ENCODE measurements around the gene SLC20A1.
A peak's percentile ranks its signal among the peaks of the same experiment; 100 is the strongest.
"Not testable (repeated sequence)": the region's sequence is repeated elsewhere in the genome, so short reads cannot be mapped to it uniquely, and the experiment has no call there.

SLC20A1 gene, protein sequence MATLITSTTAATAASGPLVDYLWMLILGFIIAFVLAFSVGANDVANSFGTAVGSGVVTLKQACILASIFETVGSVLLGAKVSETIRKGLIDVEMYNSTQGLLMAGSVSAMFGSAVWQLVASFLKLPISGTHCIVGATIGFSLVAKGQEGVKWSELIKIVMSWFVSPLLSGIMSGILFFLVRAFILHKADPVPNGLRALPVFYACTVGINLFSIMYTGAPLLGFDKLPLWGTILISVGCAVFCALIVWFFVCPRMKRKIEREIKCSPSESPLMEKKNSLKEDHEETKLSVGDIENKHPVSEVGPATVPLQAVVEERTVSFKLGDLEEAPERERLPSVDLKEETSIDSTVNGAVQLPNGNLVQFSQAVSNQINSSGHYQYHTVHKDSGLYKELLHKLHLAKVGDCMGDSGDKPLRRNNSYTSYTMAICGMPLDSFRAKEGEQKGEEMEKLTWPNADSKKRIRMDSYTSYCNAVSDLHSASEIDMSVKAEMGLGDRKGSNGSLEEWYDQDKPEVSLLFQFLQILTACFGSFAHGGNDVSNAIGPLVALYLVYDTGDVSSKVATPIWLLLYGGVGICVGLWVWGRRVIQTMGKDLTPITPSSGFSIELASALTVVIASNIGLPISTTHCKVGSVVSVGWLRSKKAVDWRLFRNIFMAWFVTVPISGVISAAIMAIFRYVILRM

DNA sequence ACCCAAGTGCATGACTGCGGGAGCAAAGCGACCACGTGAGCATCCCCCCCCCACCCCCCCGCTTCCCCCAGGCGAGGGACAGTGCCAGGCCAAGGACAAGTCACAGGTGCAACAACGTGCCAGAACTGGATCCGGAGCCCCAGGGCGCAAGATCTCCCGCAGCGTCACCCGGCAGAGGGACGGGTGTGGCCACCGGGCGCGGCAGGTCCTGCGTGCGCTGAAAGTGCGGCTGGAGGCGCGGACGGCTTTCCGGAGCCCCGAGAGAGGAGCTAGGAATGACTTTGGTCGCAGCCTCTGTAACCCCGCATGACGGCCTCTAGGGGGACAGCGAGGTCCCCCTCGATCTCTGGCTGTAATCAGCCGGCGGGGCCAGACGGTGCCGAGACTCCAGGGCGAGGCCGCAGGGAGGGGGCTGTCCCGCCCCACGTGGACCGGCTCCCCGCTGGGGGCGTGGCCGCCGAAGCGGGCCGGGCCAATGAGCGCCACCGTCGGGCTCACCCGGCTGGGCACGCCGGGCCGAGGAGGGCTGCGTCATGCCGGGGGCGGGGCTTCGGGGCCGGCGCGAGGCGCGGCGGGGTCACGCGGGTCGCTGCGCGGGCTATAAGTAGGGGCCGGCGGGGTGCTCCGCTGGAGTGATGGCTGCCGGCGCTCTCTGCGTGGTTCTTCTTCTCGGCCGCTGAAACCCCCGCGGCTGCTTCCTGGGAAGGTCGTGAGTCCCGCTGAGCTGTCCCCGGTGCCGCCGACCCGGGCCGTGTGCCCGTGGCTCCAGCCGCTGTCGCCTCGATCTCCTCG lies at the start of gene SLC20A1:
Gene SLC20A1 (plus strand): TSS at position 630 of the 792 bp plus-strand sequence. CDS start 890 bp downstream, outside the sequence.
- DNase-seq: peak; percentile 99

DNA sequence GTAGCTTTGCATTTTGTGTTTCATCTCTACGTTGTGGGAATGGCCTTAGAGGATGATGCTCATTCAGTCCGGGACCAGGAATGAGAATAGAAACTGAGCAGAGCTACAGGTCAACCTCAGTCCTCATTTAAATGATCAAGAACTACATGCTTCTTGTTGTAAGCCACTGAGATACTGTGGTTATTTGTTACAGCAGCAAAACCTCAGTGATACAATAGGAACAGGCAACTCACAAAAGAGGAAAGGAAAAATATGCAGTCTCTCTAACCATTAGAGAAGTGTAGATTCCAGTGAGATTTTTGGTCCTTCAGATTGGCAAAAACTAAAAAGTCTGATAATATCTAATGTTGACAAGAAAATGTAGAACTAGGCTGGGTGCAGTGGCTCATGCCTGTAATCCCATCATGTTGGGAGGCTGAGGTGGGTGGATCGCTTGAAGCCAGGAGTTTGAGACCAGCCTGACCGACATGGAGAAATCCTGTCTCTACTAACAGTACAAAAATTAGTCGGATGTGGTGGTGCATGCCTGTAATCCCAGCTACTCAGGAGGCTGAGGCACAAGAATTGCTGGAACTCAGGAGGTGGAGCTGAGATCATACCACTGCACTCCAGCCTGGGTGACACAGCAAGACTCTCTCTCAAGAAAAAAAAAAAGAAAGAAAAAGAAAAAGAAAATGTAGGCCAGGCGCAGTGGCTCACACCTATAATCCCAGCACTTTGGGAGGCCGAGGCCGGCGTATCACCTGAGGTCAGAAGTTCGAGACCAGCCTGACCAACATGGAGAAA lies 48.0 kb upstream of the SLC20A1 start:
- DNase-seq: no peak

DNA sequence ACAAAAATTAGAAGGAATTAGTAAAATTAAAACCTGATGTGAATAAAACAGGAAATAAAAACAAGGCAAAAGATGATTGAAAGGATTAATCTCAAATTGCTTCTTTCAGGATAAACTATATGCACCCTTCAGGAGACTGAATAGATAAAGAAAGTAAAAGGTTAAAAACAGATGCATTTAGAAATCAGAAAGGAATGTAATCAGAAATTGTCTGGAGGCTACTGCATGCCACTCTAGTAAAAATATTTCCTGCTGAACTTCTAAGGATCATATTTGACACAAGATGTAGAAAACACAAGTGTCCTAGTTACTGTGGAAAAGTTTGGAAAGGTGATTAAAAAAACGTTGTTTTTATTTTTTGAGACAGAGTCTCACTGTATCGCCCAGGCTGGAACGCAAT lies 45.1 kb upstream of the SLC20A1 start:
- no peak for DNase-seq

DNA sequence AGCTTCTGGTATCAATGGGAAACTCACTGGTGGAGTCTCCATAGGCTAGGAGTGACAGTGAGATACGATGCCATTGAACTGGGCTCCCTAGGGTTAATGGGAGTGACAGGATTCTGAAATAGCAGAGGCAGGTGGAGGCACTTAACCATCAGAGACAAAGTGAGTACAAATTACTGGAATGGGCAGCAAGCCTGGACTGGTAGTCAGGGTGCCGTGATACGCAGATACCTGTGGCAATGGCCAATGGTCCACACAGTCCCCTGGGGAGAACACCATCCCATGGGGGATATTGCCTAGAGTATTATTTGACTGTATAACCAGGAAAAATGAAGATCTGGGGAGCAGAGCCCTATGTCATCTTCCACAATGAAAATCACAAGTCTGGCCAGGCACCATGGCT lies 44.0 kb upstream of the SLC20A1 start:
- no peak for DNase-seq

DNA sequence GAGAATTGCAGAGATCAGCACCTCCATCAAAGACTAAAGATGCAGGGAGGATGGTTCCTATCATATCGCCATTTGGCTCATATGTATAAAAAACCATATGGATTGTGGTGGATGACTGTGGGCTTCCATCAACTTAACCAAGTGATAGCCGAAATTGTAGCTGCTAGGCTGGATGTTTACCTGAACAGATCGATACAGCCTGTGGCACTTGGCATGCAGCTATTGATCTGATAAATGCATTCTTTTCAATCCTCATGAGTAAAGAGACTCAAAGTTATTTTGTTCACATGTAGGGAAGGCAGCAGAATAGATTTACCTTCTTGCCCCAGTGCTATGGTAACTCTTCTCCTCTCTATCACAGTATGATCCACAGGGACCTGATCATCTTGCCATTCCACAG lies 42.8 kb upstream of the SLC20A1 start:
- no peak for DNase-seq

DNA sequence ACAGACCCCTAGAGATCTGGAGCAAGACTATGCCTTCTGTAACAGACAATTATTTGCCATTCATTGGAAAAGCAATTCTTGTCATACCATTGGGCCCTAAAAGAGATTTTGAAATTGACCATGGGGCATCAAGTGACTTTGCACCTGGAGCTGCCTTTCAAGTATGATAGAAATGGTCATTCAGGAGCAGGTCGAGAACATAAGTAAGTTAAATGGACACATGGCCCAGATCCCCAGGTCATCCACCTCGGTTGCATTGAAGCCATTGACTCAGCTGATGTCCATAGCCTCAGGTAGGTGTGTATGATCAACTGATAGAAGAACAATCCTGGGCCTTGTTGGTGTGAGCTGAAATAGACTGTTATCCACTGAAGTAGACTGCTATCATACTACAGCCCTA lies 42.0 kb upstream of the SLC20A1 start:
- no peak for DNase-seq

DNA sequence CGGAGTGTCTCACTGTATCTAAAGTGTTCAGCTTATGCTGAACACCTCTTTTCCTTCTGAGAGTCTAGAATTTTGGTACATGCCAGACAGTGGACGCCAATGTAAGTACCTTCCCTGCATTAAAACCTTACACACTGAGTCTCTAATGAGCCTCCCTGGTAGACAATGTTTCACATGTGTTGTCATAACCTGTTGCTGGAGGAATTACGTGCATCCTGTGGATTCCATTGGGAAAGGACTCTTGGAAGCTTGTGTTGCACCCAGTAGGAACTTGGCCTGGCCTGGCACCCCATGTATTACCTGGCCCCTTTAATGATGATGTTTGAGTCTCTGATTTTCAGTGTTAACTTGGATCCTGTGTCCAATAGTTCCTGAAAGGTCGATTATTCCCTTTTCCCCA lies 40.8 kb upstream of the SLC20A1 start:
- no peak for DNase-seq

DNA sequence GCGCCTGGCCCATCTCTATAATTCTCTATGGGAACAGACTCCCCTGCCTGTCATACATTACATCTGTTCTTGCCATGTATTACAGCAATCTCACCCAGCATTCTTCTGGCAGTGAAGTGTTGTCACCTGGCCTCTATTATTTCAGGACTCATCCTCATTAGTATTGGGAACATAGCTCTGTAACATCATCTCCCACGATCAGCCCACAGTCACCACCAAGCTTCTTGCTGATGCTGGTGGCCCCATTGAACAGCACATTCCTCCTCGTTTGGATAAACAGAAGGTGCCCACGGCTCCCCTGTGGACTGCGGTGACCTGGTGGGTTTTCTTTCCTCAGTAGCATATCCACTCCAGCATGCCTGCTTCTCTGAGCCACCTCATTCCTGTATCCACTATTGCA lies 39.8 kb upstream of the SLC20A1 start:
- no peak for DNase-seq

DNA sequence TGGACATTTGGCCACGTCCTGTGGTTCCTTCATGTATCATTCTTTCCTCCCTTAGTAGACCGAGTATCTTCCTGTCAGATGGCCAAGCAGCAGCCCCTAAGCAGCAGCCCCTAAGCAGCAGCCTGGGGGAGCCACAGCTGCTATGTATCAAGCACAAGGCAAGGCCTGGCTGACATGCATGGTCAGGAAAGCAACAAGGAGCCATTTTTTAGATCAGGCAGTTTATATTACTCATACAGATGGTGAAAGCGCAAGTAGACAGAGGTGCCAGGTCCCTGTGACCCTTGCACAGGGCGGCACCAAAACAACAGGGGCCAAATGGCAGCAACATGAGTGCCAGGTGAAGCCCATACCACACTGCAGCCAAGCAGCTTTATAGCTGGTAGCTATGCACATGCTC lies 39.2 kb upstream of the SLC20A1 start:
- no peak for DNase-seq

DNA sequence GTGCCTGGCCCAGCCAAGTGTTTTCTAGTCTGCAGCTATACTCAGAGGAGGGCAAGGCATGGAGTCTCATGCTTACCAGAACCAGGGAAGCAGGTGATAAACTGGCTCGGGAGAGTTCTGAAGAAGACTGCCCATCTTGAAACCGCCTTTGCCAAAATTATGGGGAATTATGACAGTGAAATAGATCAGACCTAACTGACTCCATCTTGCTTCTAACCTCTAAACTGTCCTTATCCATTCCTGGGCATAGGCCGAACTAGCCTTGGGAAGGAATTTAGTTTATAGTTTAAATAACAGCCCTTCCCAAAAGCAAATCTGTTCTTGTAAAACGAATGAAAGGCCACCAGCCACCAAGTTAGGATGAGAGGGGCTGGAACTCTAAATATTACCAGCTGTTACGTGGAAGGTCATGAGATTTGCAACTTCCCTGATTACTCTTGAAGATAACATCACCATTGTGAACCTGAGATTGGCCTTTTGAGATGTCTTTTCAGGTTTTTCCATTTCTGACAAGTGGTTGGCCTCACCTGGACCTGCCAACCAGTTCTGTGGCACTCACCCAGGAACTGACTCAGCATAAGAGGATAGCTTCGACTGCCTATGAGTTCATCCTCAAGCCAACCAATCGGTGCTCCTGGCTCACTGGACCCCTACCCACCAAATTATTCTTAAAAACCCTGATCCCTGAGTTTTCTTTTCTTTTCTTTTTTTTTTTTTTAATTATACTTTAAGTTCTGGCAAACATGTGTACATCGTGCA lies 37.9 kb upstream of the SLC20A1 start:
- no peak for DNase-seq

DNA sequence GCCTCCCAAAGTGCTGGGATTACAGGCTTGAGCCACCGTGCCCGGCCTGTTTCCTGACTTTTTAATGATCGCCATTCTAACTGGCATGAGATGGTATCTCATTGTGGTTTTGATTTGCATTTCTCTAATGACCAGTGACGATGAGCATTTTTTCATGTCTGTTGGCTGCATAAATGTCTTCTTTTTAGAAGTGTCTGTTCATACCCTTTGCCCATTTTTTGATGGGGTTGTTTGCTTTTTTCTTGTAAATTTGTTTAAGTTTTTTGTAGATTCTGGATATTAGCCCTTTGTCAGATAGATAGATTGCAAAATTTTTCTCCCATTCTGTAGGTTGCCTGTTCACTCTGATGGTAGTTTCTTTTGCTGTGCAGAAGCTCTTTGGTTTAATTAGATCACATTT lies 36.4 kb upstream of the SLC20A1 start:
- DNase-seq: not testable (repeated sequence)

DNA sequence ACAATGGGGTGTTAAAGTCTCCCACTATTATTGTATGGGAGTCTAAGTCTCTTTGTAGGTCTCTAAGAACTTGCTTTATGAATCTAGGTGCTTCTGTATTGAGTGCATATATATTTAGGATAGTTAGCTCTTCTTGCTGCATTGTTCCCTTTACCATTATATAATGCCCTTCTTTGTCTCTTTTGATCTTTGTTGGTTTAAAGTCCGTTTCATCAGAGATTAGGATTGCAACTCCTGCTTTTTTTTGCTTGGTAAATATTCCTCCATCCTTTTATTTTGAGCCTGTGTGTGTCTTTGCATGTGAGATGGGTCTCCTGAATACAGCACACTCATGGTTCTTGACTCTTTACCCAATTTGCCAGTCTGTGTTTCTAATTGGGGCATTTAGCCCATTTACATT lies 33.5 kb upstream of the SLC20A1 start:
- DNase-seq: not testable (repeated sequence)

DNA sequence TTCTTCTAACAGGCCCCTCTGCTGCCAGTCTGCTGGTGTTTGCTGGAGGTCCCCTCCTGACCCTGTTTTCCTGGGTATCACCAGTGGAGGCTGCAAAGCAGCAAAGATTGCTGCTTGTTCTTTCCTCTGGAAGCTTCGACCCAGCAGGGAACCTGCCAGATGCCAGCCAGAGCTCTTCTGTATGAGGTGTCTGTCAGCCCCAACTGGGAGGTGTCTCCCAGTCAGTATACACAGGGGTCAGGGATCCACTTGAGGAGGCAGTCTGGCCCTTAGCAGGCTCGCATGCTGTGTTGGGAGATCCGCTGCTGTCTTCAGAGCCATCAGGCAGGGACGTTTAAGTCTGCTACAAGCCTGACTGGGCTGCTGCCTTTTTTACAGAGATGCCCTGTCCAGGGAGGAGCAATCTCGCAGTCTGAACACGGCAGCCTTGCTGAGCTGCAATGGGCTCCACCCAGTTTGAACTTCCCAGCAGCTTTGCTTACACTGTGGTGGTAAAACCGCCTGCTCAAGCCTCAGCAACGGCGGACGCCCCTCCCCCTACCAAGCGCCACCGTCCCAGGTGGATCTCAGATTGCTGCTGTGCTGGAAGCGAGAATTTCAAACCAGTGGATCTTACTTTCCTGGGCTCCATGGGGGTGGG lies 31.4 kb upstream of the SLC20A1 start:
- DNase-seq: no peak

DNA sequence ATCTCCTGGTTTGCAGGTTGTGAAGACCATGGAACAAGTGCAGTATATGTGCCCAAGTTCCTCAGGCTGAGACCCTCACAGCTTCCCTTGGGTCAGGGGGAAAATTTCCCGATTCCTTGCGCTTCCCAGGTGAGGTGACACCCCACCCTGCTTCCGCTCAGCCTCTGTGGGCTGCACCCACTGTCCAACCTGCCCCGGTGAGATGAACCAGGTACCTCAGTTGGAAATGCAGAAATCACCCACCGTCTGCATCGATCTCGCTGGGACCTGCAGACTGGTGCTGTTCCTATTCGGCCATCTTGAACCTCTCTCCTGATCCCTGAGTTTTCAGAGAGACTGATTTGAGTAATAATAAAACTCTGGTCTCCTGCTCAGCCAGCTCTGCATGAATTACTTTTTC lies 30.7 kb upstream of the SLC20A1 start:
- DNase-seq: no peak

DNA sequence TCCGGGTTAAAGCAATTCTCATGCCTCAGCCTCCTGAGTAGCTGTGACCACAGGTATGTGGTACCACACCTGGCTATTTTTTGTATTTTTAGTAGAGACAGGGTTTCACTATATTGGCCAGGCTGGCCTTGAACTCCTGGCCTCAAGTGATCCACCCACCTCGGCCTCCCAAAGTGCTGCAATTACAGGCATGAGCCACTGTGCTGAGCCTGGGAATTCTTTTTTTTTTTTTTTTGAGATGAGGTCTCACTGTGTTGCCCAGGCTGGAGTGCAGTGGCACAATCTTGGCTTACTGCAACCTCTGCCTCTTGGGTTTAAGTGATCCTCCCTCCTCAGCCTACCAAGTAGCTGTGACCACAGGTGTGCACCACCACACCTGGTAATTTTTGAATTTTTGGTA lies 29.9 kb upstream of the SLC20A1 start:
- not testable (repeated sequence) for DNase-seq

DNA sequence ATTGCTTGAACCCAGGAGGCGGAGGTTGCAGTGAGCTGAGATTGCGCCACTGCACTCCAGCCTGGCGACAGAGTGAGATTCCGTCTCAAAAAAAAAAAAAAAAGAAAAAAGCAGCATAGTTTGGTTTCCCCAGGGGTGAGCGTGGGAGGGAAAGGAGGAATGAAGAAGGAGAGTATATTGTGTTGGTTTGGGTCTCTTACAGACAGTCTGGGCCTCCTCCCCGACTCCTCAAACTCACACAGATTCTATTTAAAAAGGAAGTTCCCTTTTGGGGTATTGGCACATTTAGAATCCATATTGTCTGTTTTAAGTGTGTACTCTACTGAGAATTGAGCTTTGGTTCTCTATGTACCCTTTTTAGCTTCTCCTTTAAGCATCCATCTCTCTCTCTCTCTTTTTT lies 27.4 kb upstream of the SLC20A1 start:
- DNase-seq: no peak

DNA sequence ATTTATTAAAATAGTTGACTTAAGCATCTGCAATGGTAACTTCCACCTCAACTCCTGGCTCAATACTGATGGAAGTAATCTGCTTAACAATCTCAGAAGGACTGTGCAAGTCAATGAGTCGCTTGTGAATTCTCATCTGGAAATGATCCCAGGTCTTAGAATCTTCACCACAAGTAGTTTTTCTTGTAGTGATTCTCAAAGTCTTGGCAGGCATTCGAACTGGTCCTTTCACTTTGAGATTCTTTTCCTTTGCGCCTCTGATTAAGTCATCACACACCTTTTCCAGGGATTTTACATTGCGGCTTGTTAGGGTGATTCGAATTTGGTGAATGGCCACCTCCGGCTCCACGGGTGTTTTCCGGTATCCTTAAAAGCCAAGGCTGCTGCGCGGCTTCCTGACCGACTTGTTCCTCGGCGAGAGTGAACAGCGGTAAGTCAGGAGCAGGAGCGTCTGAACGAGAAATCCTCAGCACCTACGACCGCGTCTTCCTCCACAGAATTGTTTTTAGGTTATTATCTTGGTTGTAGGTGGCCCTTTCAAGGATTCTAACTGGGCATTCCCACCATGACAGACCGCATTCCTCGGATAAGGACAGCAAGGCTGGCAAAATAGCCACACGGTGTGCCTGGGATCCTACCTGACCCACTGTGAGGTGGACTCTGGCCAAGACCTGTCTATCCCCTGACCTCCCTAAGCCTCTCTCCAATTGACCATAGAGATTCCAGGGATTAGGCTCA lies 23.8 kb upstream of the SLC20A1 start:
- DNase-seq: no peak

DNA sequence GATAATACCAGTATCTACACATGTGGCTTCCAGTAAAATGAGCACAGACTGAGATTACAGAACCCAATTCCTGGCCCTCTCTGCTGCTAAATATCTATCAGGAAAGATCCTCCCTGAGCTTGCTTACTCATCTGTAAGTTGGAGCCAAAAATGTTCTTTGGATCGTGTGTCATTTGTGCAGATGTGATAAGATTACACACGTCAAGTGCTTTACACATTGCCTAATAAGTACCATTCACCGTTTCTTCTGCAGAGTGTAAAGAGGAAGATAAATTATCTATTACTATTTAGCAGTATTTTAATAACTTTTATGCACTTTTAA lies 23.2 kb upstream of the SLC20A1 start:
- no peak for DNase-seq

DNA sequence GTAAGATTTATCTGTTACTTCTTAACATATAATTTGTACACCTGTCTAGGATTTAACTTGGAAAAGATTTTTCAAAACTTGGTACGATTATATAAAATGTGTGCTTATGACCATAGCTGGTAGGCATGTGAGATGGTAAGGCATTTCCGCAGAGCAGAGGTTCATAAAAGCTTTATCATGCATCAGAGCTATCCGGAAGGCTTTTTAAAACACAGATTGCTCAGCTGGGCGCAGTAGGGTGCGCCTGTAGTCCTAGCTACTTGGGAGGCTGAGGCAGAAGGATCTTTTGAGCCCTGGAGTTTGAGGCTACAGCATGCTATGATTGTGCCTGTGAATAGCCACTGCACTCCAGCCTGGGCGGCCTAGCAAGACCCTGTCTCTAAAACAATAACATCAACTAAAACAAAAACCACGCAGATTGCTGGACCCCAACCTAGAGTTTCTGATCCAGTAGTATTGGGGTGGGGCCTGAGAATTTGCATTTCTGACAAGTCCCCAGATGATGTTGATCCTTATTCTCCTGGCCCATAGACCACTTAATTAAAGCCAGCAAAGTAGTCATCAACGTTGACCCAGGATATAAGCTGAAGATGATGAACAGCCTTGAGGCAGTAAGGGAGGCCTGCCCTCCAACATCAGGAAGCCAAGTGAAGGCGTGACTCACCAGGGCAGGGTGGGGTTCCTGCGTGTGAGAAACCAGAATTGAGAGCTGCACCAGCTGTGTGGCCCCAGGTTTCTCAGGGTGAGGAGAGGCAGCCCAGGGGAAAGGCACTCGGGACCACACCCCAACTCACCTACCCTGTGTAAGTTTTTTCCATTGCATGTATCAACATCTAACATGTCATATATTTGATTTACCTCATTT lies 21.6 kb upstream of the SLC20A1 start:
- DNase-seq: peak; percentile 61

All from stimulated activated CD4-positive, alpha-beta T cell treated with anti-CD3 and anti-CD28 coated beads, Interleukin-12 subunit alpha, Interleukin-12 subunit beta, amount 100 ng/mL, for 4 hours (primary cell).